OCI-LY3 (cell line): Measurements from ENCODE around the gene CDNF.

Experiments used
- H2AFZ ChIP-seq: fragments of 200-600, 300-600 bp; shearing (Covaris generic); 2 replicates; pipeline ENCODE4 v1.6.0; 2014; ENCODE audit warnings: antibody characterized with exemption, low read depth, low read length
- H3K27ac ChIP-seq: fragments of 200-600, 300-600 bp; sonication (generic); 2 replicates; pipeline ENCODE4 v1.5.1; 2014; ENCODE audit warnings: mild to moderate bottlenecking, low read length, moderate library complexity, mixed read lengths
- H3K27me3 ChIP-seq: fragments of 200-600, 300-600 bp; sonication (generic); 2 replicates; pipeline ENCODE4 v1.6.1; 2014; ENCODE audit warnings: low read depth, low read length, mixed read lengths
- H3K36me3 ChIP-seq: fragments of 200-600, 300-600 bp; sonication (generic); replicated peaks from 2 replicates; pipeline ENCODE3; 2014; ENCODE audit warnings: low read depth, low read length, mixed read lengths
- H3K4me1 ChIP-seq: fragments of 300-600, 200-600 bp; sonication (generic); 2 replicates; pipeline ENCODE4 v1.6.1; 2014; ENCODE audit warnings: low read length, mixed read lengths
- H3K4me2 ChIP-seq: fragments of 200-600, 300-600 bp; sonication (generic); 2 replicates; pipeline ENCODE4 v1.6.1; 2014; ENCODE audit warnings: low read length, mixed read lengths
- H3K4me3 ChIP-seq: fragments of 300-600, 200-600 bp; sonication (generic); 2 replicates; pipeline ENCODE4 v1.5.1; 2014; ENCODE audit warnings: antibody characterized with exemption, mild to moderate bottlenecking, low read length, moderate library complexity
- H3K79me2 ChIP-seq: fragments of 300-600, 200-600 bp; shearing (Covaris generic); 2 replicates; pipeline ENCODE4 v1.6.1; 2014; ENCODE audit warnings: mild to moderate bottlenecking, low read length, mixed read lengths
- H3K9ac ChIP-seq: fragments of 300-600, 200-600 bp; shearing (Covaris generic); 2 replicates; pipeline ENCODE4 v1.6.0; 2014; ENCODE audit warnings: mild to moderate bottlenecking, low read length, moderate library complexity
- H3K9me3 ChIP-seq: fragments of 200-600, 300-600 bp; shearing (Covaris generic); 2 replicates; pipeline ENCODE4 v1.6.1; 2014; ENCODE audit warnings: low read length, mixed read lengths; ENCODE audit not compliant: insufficient read depth
- H4K20me1 ChIP-seq: fragments of 200-600, 300-600 bp; sonication (generic); 2 replicates; pipeline ENCODE4 v1.6.1; 2016; ENCODE audit warnings: low read length, mixed read lengths; ENCODE audit not compliant: insufficient read depth
- EZH2phosphoT487 ChIP-seq: fragments of 200-600 bp; shearing (Covaris generic); IDR thresholded peaks from 2 replicates; pipeline ENCODE4 v1.6.1; 2018; ENCODE audit warnings: antibody characterized with exemption, mixed run types, low read depth
- TF ChIP-seq, protein P1 (sequence below): fragments of 200-600, 300-600 bp; sonication (generic); IDR thresholded peaks from 2 replicates; pipeline ENCODE4 v1.5.1; 2014; ENCODE audit warnings: antibody characterized with exemption, low read length, low read depth

Gene CDNF

DNA sequence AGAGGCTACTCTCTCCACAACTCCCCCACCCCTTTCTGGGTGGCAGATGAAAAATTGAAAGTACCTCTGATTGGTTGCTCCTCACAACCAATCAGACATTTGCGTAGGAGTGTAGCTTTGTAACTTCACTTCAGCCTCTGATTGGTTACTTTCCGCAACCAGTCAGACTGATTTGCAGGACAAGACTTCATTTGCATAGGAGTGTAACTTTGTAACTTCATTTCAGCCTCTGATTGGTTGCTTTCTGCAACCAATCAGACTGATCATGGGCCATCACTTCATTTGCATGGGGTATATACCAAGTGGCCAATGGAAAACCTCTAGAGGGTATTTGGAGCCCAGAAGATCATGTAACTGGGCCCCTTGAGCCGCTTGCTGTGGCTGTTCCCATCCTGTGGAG, 25.6 kb downstream of the CDNF start:
- Histone ChIP-seq H3K9ac (no peak overlapping the region), H3K4me1 (no peaks in the 10 kb centered on the region), H3K27ac (no peak overlapping the region), H3K27me3 (no peaks in the 10 kb centered on the region), H3K9me3 (no peaks in the 10 kb centered on the region), H2AFZ (no peak overlapping the region), H4K20me1 (no peaks in the 10 kb centered on the region), H3K79me2 (no peaks in the 10 kb centered on the region), H3K36me3 (no peaks in the 10 kb centered on the region), H3K4me3 (no peak overlapping the region), H3K4me2 (no peak overlapping the region)
- TF ChIP-seq, protein P1, sequence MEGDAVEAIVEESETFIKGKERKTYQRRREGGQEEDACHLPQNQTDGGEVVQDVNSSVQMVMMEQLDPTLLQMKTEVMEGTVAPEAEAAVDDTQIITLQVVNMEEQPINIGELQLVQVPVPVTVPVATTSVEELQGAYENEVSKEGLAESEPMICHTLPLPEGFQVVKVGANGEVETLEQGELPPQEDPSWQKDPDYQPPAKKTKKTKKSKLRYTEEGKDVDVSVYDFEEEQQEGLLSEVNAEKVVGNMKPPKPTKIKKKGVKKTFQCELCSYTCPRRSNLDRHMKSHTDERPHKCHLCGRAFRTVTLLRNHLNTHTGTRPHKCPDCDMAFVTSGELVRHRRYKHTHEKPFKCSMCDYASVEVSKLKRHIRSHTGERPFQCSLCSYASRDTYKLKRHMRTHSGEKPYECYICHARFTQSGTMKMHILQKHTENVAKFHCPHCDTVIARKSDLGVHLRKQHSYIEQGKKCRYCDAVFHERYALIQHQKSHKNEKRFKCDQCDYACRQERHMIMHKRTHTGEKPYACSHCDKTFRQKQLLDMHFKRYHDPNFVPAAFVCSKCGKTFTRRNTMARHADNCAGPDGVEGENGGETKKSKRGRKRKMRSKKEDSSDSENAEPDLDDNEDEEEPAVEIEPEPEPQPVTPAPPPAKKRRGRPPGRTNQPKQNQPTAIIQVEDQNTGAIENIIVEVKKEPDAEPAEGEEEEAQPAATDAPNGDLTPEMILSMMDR: no peak

DNA sequence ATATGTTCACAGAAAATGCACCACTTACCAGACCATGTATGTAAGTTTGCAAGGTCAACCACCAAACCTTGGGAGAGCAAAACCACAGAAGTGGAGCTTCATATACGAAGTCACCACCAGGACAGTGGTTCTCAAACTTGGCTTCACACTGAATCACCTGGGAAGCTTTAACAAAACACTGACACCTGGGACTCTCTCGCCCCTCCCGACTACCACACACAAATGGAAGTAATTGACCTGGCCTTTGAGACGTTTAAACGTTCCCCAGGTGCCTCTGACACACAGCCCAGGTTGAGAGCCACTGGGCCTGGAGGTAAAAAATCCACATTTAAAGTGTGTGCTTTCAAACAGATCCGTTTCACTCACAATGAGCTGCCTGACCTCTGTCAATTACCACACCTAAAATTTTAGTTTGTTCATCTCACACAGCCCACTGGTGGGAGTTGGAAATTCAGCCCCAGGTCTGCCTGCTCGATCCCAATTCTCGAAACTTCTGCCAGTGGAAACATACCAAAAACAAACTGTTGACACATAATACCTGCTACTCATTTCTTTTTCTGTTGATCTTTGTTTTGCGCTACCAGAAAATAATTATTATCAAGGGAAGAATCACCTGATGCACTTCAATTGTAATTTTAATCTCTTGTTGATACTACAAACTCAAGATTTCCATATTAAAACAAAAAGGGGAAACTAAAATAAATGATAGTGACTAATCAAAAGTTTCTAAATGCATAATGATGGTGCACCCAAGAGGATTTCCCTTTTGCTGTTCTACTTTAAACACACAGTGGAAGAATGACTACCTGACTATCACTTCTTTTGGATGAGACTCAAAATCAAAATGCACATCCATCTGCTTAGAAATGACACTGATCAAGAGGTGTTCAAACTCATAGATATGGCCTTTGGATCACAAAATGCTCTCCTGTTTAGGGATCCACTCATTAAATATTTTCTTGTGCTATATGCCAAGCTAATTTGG, 26.6 kb downstream of the CDNF start:
- Histone ChIP-seq H3K9ac (no peak overlapping the region), H3K79me2 (no peaks in the 10 kb centered on the region), H3K27ac (no peak overlapping the region), H3K4me2 (no peak overlapping the region), H3K4me3 (no peak overlapping the region), H4K20me1 (no peaks in the 10 kb centered on the region), H3K4me1 (no peaks in the 10 kb centered on the region), H3K27me3 (no peaks in the 10 kb centered on the region), H3K36me3 (no peaks in the 10 kb centered on the region), H2AFZ (no peak overlapping the region), H3K9me3 (no peaks in the 10 kb centered on the region)
- no peak for TF ChIP-seq EZH2phosphoT487
- TF ChIP-seq, protein P1: peak; percentile 33; the same call in 1 of the 2 replicates

DNA sequence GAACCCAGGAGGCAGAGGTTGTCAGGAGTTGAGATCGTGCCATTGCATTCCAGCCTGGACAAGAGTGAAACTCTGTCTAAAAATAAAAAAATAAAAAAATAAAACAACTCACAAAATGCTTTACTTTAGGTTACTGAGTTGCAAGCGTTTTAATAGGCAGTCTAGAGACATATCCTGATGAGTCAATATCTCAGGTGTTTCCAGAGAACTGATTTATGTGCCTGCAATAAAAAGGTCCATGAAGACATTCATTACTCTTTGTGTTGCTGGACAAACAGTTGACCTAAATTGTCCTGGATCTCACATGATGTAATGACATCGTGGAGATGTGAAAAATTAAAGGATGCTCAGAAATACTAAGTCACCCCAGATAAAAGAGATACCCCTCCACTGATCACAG, 31.5 kb downstream of the CDNF start:
- no peak overlapping the region for H3K4me3 ChIP-seq
- no peaks in the 10 kb centered on the region for H3K79me2 ChIP-seq
- TF ChIP-seq, protein P1: no peak
- no peak for TF ChIP-seq EZH2phosphoT487
- H3K9ac ChIP-seq: no peak overlapping the region
- no peaks in the 10 kb centered on the region for H3K9me3 ChIP-seq
- H3K36me3 ChIP-seq: no peaks in the 10 kb centered on the region
- H3K4me2 ChIP-seq: no peak overlapping the region
- no peaks in the 10 kb centered on the region for H3K27me3 ChIP-seq
- no peaks in the 10 kb centered on the region for H3K4me1 ChIP-seq
- no peak overlapping the region for H2AFZ ChIP-seq
- H4K20me1 ChIP-seq: no peaks in the 10 kb centered on the region
- no peak overlapping the region for H3K27ac ChIP-seq

DNA sequence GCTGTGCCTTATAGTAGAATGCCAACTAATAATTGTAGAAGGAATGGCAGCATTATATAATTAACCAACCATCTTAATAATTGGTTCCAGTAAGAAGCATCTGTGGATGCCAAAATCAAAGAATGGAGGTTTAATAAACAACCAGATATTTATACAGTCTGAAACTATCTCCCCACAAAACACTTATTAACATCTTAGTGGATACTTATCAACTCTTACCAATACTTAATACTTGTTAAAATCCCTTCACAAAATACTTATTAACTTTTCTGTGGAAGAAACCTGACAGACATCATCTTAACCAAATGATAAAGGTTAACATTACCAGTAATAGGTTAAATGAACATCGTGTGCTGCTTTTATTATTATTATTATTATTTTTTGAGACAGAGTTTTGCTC, 34.0 kb downstream of the CDNF start:
- Histone ChIP-seq H4K20me1 (no peaks in the 10 kb centered on the region), H3K4me1 (peaks cover 13% of the 10 kb centered on the region), H3K36me3 (no peaks in the 10 kb centered on the region), H3K79me2 (no peaks in the 10 kb centered on the region), H3K27me3 (no peaks in the 10 kb centered on the region), H3K4me3 (no peak overlapping the region), H3K27ac (no peak overlapping the region), H3K9me3 (no peaks in the 10 kb centered on the region), H3K9ac (no peak overlapping the region), H3K4me2 (no peak overlapping the region), H2AFZ (no peak overlapping the region)
- TF ChIP-seq, protein P1: no peak
- no peak for TF ChIP-seq EZH2phosphoT487
